Loucy (cell line): Measurements from ENCODE around the gene CAPN9.

ENCODE experiments used
- CTCF ChIP-seq: fragments of 200-600 bp; sonication (generic); conservative IDR thresholded peaks from 2 replicates; pipeline ENCODE4 v1.5.1; 2014; ENCODE audit warnings: mild to moderate bottlenecking, antibody characterized with exemption, low read length
- EZH2phosphoT487 ChIP-seq: fragments of 200-600 bp; IDR thresholded peaks from 2 replicates; pipeline ENCODE4 v1.6.1; 2018; ENCODE audit warnings: antibody characterized with exemption, mild to moderate bottlenecking, moderate library complexity, borderline replicate concordance

GRCh38 chr1:230698130-230698529 lies 49.1 kb upstream of the CAPN9 start:
- peak; percentile 37 for TF ChIP-seq CTCF
- no peak for TF ChIP-seq EZH2phosphoT487
